Ammon's horn (tissue), 1 donor: Measurements from ENCODE around the gene MSTN.

Experiments
- DNase-seq: peaks from one replicate; pipeline ENCODE4 v3.0.0-alpha.2; 2016; ENCODE audit warnings: low spot score

The MSTN gene

DNA sequence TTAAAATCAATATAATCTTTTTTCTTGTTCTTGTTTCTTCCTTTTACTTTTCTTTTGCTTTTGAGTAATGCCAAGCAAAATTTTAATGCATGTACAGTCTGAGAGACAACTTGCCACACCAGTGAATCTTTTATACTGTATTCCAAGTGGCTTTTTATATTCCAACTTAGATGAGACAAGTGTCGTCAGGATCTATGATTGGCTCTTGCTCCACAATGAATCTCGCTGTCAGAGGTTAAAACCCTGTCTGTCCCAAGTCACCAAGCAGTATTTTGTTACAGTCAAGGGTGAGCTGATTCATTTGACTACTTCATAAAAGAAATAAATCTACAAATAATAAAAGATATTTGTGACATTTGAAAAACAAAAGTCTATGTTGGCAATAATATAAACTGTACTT is at the start of gene MSTN:
MSTN (minus strand) TSS at position 129 of the 400 bp plus-strand sequence. CDS start 133 bp downstream, outside the sequence.
- no peak for DNase-seq

DNA sequence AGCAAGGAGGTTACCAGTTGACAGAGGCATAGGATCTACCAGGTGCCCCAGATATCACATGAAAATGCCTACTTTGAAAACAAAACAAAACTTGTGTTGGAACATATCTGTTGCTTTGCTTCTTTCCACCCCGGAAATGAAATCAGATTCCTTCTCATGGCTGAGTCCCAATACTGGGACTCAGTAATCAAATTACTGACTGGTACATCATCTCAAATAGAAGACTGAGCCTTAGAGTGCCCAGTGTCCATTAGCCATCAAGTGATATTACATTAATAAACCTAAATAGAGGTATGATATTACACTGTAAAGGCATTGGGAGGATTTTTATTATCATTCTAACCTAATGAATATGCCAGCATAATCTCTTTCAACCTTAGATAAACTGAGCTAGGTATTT is 48.6 kb upstream of the MSTN start:
- no peak for DNase-seq

DNA sequence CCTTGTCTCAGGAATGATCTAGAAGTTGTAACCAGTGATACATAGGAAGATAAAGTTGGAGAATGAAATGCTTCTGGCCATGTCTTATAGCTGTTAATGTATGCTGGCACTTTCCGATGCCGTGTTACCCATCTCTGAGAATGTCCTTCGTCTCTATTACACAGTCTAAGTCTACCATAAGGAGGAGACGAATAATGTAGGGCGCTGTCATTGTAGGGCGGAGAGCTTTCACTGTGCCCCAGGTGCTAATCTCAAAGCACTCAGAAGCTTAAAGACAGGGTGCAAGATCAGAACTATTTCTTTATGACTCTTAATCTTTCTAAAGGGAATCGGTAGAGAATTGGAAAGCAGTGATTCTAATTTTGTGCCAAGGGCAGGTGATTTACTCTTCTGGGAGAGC is 48.2 kb upstream of the MSTN start:
- DNase-seq = no peak

DNA sequence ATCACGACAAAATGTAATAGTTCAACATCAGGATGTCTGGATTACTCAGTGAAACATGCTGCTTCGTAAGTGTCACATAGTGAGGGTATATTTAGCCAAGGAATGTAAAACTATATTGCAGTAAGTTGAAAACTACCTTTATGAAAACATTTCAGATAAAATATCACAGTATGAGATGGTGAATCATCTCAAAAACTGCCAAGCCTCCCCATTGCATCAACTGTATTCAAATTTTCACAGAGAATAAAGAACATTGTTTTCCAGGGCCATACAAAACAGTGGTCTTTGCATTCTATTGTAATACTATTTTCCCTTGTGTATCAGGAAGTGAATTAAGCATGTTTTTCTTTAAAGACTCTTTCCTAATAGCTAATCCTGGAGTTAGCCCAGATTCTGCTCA is 47.6 kb upstream of the MSTN start:
- DNase-seq = no peak

DNA sequence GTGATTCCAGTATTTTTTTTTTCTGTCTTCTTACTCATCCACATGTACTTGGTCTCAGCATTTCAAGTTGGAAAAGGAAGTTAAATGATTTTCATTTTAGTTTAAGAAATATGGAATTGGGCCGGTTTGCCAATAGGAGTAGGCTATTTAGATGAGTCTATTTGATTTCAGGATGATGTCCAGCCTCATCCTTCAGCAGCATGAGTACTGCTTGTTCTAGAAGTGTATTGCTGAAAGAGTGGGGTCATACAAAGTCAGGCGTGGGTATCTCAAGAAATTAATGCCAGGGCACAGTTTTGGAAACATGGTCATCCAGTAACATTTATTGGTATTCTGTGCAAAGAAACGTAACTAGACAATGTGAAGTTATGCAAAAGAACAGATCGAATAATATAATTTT is 44.9 kb upstream of the MSTN start:
- DNase-seq = no peak

DNA sequence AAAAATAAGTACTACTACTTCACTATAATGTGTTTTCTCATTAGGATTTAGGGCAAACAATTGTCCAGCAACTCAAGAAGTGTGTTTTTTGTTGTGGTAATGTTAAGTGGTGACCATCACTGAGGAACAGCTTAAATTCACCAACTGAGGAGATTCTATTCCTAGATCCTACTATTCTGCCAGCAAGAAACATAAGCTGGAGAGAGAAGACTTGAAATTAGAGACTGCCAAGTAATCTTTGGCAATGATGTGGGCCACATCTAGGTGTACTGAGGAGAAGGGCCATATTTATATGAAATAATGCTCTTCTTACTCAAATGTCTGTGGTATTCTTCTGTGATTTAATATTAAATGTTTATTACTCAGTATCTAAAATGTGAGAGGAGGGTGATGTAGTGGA is 44.3 kb upstream of the MSTN start:
- DNase-seq = no peak

DNA sequence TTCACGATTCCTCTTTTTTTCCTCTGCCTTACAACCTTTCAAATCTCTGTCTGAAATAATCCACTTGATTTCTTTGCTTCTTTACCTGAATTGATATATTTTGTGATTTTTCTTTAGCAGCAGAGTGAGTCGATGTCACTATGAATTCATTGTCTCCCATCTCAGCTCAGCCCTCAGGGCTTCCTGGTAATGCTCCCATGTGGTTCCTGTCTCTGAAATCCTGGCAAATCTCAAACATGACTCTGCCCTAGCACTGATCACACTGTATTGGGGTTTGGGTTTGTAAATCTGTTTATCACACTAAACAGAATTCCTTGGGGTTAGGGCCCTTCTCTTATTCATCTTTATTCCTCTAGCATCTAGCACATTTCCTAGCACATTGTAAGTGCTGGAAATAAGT is 43.0 kb upstream of the MSTN start:
- DNase-seq = no peak

DNA sequence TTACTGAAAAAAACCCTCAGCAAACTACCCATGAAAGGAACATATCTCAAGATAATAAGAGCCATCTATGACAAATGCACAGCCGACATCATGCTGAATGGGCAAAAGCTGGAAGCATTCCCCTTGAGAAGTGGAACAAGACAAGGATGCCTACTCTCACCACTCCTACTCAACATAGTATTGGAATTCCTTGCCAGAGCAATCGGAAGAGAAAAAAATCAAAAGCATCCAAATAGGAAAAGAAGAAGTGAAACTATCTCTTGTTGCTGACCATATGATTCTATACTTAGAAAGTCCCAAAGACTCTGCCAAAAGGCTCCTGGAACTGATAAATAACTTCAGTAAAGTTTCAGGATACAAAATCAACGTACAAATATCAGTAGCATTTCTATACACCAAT is 40.6 kb upstream of the MSTN start:
- DNase-seq = no peak

DNA sequence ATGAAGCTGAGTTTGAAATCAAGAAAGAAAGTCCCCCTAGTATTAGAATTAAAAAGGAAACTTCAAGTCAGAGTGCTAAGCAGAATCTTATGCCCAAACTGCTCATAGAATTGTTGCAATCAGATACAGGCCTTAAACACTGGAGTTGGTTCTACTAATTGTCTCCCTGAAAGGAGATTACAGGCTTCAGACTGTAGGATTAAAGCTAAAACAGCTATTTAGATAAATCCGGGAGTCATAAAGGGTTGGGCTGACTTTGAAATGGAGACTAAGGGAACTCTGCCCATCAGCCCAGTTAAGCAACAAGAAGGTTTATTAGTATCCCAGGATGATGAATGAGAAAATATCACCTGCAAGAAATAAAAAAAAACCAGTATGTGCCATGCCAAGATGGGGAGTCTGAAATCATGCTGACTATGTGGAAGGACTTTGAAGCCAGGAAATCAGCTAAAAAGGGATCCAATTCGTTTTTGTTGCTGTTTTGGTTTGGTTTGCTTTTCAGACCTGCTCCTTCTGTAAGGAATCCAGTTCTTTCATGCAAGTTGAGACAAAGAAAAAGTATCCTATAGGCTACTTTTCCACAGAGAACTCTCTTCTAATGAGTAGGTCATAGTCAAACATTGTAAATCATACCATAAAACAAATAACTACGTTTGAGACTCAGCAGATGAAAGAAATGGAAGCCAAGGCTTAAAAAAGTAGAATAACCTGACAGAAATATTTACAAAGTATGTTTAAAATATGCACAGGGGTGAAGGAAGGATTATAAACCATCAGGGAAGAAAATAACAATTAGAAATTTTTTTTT is 37.6 kb upstream of the MSTN start:
- no peak for DNase-seq

DNA sequence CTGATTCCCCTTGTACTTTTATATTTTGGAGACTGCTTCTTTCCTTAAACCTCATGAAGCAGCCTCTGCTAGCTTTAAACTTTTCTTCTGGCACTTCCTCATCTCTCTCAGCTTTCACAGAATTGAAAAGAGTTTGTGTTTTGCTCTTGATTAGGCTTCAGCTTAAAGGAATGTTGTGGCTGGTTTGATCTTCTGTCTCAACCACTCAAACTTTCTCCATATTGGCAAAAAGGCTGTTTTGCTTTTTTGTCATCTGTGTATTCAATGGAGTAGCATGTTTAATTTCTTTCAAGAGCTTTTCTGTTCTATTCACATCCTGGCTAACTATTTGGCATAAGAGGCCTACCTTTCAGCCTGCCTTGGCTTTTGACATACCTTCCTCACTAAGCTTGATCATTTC is 36.3 kb upstream of the MSTN start:
- no peak for DNase-seq

DNA sequence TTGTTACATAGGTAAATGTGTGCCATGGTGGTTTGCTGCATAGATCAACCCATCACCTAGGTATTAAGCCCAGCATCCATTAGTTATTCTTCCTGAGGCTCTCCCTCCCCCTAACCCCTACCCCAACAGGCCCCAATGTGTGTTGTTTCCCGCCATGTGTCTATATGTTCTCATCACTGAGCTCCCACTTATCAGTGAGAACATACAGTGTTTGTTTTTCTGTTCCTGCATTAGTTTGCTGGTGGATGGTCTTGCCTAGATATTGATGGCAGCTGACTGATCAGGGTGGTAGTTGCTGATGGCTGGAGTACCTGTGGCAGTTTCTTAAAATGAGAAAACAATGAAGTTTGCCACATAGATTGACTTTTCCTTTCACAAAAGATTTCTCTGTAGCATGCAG is 34.6 kb upstream of the MSTN start:
- DNase-seq = no peak

DNA sequence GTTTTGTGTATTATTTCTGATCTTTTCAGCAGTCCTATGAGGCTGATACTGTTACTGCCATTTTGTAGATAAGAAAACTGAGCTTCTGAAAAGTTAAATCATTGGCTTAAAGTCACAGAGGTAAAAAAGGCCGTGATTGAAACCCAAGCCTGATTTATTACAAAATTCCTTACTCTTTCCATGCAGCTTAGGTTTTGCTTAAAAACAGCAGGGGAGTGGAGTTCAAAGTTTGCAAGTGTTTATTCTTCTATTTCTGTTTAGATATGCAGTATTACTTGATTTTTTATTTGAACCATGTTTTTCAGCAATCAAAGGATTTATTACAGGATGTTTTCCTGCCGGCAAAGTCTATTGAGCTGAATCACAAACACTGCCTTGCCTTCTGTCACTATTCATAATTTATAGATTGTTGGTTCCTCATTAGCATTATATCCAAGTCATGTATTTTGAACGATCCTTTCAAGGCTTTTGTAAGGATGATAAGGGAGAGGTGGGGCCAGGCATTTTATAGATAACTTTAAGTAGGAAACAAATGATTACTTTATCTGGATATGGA is 31.9 kb upstream of the MSTN start:
- DNase-seq = no peak

DNA sequence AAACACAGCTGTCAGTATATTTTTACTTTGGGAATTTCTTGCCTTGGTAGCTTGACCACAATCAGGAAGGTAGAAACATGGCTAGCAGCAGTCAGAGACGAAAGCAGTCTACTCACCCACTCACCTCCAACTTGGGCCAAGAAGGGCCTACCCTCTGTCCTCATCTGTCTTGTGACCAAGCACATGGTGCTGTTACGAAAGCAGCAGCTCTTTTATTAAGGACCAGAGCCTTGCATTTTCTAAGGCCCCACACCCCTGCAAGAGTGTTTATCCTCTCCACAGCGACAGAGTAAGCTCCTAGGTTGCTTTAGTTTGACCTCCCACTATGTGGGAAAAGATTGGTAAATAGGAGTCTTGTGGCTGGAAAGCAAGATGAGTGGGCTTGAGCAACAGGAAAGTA is 31.3 kb upstream of the MSTN start:
- no peak for DNase-seq

DNA sequence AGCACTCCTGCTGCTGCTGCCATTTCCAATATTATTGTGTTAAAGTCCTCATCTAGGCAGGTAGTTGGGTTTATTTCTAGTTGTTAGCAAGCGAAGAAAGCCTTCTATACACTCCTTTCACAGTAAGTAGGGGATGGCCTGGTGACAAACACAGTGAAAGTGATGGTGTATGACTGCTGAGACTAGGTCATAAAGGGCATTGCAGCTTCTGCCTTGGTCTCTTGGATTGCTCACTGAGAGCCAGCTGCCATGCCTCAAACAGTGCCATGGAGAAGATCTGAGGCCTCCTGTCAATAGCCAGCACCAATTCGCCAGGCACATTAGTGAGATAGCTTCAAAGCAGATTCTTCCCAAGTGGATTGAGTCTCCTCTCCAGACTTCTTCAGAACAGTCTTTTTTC is 27.6 kb upstream of the MSTN start:
- no peak for DNase-seq

DNA sequence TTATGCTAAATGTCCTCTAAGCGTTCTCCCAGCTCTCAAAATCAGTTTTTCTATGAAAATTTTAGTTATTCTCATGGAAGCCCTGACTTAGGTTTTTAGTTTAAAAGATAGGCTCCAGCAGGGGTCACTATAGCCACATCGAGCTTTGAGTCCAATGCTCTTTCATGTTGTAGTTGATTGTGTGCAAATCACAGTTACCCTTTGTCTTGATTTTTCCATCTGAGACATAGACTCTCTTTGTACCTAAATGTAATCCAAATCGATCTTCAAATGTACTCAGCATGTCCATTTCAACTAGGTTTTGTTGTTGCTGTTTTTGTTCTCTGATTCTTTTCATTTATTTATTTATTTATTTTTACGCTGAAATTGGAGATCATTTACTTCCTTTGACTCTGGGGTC is 26.4 kb upstream of the MSTN start:
- DNase-seq = peak; percentile 86

DNA sequence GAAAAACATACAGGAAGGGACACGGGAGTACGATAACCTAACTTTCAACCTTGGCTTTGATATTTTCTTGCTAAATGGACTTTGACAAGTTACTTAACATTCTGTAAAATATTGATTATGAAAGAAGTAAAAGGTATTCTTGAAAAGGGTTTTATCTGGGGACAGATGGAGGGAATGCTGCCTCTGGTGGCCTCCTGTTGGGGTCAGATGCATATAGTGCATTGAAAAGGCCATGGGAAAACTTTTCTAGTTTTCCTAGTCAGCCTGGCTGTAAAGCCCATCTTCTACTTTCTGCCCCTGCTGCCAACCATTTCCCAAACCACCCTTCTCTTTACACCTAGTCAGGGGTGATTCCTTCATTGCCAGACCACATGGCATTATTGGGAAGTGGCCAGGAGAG is 22.2 kb upstream of the MSTN start:
- DNase-seq = no peak

DNA sequence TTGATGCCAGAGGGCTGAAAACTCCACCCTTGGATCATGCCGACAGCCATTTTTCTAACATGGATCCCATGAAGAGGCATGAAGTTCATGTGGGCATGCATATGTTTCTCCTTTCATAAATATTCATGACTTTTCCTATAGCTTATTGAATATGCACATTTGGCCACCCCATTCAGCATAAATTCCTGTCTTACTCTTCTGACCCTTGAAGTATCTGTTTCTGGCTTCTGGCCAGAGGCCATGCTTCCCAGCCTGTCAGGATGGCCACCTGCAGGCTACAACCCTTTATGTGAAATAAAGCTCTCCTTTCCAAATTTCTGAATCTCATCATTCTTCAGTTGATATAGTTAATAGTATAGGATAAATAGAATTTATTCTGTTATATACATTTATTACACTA is 19.6 kb upstream of the MSTN start:
- no peak for DNase-seq

DNA sequence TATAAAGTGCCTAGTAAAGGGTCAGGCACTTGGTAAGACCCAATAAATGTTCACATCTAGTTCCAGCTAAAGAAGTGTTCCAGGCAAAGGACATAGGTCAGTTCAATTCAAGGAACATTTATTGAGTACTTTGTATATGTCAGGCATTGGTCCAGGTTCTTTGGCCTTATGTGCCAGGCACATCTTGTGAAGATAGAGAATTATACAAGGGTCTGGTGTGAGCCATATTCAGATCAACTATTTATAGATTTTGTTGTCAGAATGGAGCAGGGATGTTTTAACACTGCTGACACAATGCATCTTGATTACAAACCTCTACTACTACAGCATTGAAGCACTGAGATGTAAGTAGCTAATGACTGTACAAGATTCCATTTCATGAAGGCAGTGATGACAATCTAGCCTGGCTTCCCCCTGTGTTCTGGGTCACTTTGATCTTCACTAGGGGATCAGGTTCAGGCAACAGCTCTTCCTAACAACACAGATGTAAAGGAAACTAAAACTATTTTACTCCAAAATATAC is 18.1 kb upstream of the MSTN start:
- DNase-seq = no peak

DNA sequence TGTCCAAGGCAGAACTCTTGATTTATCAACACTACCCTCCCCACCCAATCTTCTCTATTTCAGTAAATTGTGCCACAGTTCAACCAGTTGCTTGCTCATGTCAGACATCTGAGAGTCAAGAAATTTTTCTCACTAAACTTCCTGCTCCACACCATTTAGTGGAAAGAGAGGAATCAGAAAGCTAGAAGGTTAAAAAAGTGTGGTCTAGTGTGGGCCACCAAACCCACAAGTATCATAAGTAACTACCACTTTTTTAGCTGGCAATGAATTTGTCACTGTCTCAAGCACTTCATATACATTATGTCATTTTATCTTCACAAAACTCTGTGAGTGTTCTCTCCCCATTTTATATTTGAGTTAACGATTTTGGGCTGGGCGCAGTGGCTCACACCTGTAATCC is 16.6 kb upstream of the MSTN start:
- no peak for DNase-seq

DNA sequence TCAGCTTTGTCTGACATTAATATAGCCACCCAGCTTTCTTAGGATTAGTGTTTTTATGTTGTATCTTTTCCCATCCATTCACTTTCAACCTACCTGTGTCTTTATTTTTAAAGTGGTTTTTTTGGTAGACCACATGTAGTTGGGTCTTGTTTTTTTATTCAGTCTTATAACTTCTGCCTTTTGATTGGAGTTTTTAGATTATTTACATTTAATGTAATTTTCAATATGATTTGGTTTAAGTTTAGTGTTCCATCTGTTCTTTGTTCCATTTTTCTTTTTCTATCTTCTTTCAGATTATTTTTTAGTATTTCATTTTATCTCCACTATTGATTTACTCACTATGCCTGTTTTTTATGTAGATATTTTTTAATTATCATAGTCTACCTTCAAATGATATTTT is 13.1 kb upstream of the MSTN start:
- DNase-seq = no peak

DNA sequence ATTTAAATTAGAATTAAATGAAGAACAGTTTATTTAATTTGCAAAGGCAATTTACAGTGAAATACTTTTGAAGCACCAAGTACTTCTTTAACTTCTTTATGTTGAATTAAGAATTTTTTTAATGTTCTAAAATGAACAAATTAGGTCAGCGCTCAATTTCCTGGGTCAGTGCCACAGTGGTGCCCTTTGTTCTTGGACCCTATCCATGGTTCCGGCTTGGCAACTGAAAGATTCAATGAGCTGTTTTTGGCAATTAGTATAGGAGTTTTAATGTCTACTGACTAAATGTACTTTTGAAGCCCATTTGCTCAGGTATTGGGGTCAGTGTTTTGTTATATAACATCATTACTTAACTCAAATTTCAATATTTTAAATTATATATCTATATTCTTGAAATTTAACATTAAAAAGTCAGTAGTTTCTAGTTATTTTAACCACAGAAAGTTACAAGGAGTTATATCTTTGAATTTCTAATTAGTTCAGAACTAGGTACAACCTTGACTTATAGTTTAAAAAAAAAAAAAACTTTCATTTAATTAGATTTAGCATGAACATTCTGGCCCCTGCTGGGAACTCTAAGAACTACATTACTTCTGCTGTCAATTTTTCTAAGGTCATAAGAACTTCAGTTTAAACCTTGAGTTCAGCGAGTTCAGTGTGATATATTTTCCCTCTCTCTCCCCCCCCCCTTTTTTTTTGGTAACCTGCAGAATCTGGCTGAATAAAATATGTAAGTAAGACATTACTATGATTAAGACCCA is 7.6 kb upstream of the MSTN start:
- DNase-seq = peak; percentile 47

DNA sequence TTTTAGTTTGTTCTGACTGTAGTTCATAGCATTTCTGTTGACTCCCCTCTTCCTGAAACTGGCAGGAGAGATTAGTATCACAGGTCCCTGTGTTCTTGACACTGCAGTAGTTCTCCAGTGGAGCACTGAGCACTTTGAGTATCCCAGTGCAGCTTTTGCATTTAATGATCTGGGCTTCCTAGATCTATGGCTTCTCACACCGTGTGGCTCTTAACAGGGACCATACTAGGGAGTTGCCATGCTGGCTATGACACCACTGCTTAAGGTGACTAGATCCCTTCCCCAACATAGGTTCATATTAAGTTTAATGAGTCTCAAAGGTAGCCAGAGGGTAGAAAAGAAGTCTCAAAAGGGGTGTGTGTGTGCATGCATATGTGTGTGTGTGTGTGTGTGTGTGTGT is 6.2 kb upstream of the MSTN start:
- no peak for DNase-seq

DNA sequence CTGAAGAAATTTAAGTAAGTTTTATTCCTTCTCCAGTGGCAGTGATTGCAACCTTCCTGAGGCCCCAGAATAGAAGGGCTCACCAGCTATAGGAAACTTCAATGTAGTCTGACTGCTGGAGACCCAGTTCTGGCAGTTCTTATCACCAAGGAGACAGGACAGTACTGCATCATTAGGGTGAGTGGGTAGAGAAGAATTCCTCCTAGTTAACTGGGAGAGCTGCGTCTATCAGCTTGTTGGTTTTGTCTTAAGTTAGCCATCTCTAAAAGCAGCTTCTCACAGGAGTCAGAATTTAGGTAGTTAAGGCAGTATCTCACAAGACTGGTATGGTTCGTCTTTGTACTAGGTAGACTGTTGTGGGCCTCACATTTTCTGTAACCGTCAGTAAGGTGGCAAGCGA is 3.3 kb upstream of the MSTN start:
- no peak for DNase-seq
